GM18951 (cell line): ENCODE measurements around the gene NKPD1.

ENCODE experiments used
- POLR2A ChIP-seq: IDR thresholded peaks from 4 replicates; pipeline ENCODE4 v1.6.1; 2011; ENCODE audit warnings: mild to moderate bottlenecking; ENCODE audit not compliant: insufficient read length, insufficient read depth; ENCODE audit errors: extremely low read depth
- in situ Hi-C: fragments of 300-500 bp; cut with MboI; formaldehyde crosslinking; loops from one replicate; pipeline ENCODE4 v1.12.0; 2022; ENCODE audit warnings: low sequenced_read_pairs, mixed read lengths, inconsistent platforms; ENCODE audit not compliant: unreplicated experiment

NKPD1 gene

GRCh38 chr19:45160870-45161737, at the start of gene NKPD1:
TSS of gene NKPD1 (minus strand) at chr19:45160982. CDS start at chr19:45160150, 832 bp downstream.
- in situ Hi-C loops, result no loop called here
- TF ChIP-seq POLR2A, result no peak

GRCh38 chr19:45206328-45206727, 45.5 kb upstream of the NKPD1 start:
- in situ Hi-C loops, result no loop called here

DNA sequence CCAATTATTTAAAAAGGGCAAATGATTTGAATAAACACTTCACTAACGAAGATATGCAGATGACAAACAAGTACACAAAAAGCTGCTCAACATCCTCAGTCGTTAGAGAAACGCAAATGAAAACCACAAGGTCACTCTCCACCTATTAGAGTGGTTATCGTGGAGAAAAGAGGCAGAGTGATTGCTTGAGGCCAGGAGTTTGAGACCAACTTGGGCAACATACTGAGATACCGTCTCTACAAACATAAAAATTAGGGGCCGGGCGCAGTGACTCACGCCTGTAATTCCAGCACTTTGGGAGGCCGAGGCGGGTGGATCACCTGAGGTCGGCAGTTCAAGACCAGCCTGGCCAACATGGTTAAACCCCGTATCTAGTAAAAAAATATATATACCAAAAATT, 45.0 kb upstream of the NKPD1 start:
- no peak for TF ChIP-seq POLR2A

More at GRCh38 chr19:45206328-45206727, 45.5 kb upstream of the NKPD1 start:
- TF ChIP-seq POLR2A, result no peak

GRCh38 chr19:45202637-45203036, 41.9 kb upstream of the NKPD1 start:
- TF ChIP-seq POLR2A, result no peak
- in situ Hi-C loops, result no loop called here

More for the DNA sequence above, 45.0 kb upstream of the NKPD1 start:
- in situ Hi-C loops, result no loop called here

DNA sequence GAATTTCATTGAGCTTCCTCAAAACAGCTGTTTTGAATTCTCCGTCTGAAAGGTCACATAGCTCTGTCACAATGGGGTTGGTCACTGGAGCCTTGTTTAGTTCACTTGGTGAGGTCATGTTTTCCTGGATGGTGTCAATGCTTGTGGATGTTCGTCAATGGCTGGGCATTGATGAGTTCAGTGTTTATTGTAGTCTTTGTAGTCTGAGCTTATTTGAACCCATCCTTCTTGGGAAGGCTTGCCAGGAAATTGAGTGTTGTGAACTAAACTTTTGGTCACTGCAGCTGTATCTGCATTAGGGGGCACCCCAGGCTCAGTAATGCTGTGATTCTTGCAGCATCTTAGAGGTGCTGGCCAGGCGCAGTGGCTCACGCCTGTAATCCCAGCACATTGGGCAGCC, 39.8 kb upstream of the NKPD1 start:
- TF ChIP-seq POLR2A, result no peak
- in situ Hi-C loops, result no loop called here

DNA sequence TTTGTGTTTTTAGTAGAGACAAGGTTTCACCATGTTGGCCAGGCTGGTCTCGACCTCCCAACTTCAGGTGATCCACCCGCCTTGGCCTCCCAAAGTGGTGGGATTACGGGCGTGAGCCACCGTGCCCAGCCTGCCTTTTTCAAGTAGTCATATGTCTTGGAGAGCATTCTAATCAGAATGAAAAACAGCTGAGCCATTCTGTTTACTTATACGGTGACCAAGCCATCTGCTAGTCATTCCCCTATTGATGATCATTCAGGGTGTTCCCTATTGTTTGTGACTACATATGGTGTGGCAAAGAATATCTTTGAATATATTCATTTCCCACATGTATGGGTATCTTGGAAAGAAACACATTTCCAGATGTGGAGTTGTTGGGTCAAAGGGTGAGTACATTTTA, 35.0 kb upstream of the NKPD1 start:
- no peak for TF ChIP-seq POLR2A
- in situ Hi-C loops, result no loop called here

DNA sequence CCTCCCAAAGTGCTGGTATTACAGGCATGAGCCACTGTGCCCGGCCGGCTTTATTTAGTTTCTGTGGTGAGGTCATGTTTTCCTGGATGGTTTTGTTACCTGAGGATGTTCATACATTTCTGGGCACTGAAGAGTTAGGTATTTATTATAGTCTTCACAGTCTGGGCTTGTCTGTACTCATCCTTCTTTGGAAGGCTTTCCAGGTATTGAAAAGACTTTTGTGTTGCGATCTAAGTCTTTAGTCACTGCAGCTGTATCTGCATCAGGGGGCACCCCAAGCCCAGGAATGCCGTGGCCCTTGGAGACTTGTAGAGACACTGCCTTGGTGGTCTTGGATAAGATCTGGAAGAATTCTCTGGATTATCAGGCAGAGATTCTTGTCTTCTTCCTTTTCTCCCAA, 30.6 kb upstream of the NKPD1 start:
- in situ Hi-C loops, result no loop called here
- no peak for TF ChIP-seq POLR2A

GRCh38 chr19:45189971-45190370, 29.2 kb upstream of the NKPD1 start:
- TF ChIP-seq POLR2A, result no peak
- in situ Hi-C loops, result no loop called here

DNA sequence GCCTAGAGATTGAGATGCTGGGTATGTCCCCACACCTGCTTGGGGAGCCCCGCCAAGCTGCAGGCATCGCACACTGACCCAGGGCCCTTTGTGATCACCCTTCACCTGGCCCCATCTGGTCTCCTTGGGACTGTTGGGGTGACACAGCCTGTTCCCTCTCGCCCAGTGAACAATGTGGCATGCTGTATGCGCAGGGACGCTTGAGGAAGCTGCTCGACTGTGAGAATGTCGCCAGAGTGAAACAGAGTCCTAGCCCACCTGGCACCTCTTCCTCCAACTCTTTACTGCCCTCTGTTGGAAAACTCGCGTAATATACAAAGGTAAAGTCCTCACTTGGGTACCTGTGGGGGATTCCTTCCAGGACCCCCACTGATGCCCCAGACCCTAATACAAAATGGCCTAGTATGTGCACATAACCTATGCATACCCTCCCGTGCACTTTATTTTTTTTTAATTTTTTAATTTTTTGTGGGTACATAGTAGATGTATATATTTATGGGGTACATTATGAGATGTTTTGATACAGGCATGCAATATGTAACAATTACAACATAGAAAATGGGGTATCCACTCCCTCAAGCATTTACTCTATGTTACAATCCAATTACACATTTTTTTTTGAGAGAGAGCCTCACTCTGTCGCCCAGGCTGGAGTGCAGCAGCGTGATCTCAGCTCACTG, 26.8 kb upstream of the NKPD1 start:
- TF ChIP-seq POLR2A, result no peak
- in situ Hi-C loops, result no loop called here

DNA sequence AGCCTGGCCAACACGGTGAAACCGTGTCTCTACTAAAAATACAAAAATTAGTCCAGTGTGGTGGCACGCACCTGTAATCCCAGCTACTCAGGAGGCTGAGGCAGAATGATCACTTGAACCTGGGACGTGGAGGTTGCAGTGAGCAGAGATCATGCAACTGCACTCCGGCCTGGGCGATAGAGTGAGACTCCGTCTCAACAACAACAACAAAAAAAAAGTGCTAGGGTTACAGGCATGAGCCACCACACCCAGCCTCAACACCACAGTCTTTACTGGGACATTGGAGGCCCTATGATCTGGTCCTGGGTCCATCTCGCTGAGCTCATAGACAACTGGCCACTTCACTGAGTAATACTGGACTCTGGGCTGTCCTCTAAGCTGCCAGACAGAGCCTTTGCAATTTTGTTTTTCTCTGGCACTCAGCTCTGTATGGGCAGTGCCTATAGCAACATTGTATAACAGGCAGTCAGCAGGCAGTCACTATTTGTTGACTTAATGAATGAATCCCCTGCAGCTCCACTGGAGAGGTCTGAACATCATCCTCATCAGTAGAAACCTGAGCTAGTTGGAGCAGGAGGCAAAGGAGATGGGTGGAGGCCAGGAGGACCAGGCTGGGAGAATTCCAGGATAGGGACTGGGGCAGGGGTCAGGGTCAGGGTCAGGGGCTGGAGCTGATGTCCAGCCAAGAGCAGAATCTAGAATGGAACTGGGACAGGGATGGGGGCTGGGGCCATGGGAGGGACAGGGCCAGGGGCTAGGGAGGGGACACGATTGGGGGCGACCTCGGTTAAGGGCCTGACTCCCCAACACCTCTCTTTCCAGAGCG, 25.9 kb upstream of the NKPD1 start:
- in situ Hi-C loops, result no loop called here
- no peak for TF ChIP-seq POLR2A

DNA sequence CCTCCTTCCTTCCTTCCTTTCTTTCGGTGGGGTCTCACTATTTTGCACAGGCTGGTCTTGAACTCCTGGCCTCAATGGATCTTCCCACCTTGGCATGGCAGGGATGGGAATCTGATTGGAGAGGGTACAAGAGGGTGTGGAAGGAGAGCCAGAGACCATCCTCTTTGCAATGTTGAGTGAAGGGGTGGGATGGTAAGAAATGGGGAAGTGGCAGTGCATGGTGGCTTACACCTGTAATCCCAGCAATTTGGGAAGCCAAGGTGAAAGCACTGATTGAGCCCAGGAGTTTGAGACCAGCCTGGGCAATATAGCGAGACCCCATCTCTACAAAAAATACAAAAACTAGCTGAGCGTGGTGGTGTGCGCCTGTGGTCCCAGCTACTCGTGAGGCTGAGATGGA, 23.3 kb upstream of the NKPD1 start:
- in situ Hi-C loops, result no loop called here
- TF ChIP-seq POLR2A, result no peak

- no peak for TF ChIP-seq POLR2A
- in situ Hi-C loops, result no loop called here
These were observed 22.0 kb upstream of the NKPD1 start for GRCh38 chr19:45182758-45183157.

DNA sequence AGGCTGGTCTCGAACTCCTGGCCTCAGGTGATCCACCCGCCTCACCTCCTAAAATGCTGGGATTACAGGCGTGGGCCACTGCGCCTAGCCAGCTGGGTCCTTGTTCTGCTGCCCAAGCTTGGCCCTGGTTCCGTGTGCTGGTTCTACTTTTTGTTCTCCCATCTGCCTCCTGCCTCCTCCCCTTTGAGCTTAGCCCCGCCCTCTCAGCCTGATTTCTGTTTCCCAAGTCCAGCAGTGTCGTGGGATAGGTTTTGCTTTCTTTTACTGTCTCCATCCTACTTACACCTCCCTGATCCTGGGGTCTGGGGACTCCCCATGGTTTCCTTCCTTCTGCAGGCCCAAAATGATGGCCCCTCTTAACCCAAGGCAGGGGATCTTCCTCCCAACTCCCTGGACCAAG, 20.2 kb upstream of the NKPD1 start:
- in situ Hi-C loops, result no loop called here
- no peak for TF ChIP-seq POLR2A
